OCI-LY3 (cell line): Measurements from ENCODE around the gene YTHDF2.
A peak's percentile ranks its signal among the peaks of the same experiment; 100 is the strongest.

Source experiments
- H2AFZ ChIP-seq: fragments of 200-600, 300-600 bp; shearing (Covaris generic); 2 replicates; pipeline ENCODE4 v1.6.0; 2014; ENCODE audit warnings: antibody characterized with exemption, low read depth, low read length
- H3K27ac ChIP-seq: fragments of 200-600, 300-600 bp; sonication (generic); 2 replicates; pipeline ENCODE4 v1.5.1; 2014; ENCODE audit warnings: mild to moderate bottlenecking, low read length, moderate library complexity, mixed read lengths
- H3K27me3 ChIP-seq: fragments of 200-600, 300-600 bp; sonication (generic); 2 replicates; pipeline ENCODE4 v1.6.1; 2014; ENCODE audit warnings: low read depth, low read length, mixed read lengths
- H3K36me3 ChIP-seq: fragments of 200-600, 300-600 bp; sonication (generic); replicated peaks from 2 replicates; pipeline ENCODE3; 2014; ENCODE audit warnings: low read depth, low read length, mixed read lengths
- H3K4me1 ChIP-seq: fragments of 300-600, 200-600 bp; sonication (generic); 2 replicates; pipeline ENCODE4 v1.6.1; 2014; ENCODE audit warnings: low read length, mixed read lengths
- H3K4me2 ChIP-seq: fragments of 200-600, 300-600 bp; sonication (generic); 2 replicates; pipeline ENCODE4 v1.6.1; 2014; ENCODE audit warnings: low read length, mixed read lengths
- H3K4me3 ChIP-seq: fragments of 300-600, 200-600 bp; sonication (generic); 2 replicates; pipeline ENCODE4 v1.5.1; 2014; ENCODE audit warnings: antibody characterized with exemption, mild to moderate bottlenecking, low read length, moderate library complexity
- H3K79me2 ChIP-seq: fragments of 300-600, 200-600 bp; shearing (Covaris generic); 2 replicates; pipeline ENCODE4 v1.6.1; 2014; ENCODE audit warnings: mild to moderate bottlenecking, low read length, mixed read lengths
- H3K9ac ChIP-seq: fragments of 300-600, 200-600 bp; shearing (Covaris generic); 2 replicates; pipeline ENCODE4 v1.6.0; 2014; ENCODE audit warnings: mild to moderate bottlenecking, low read length, moderate library complexity
- H3K9me3 ChIP-seq: fragments of 200-600, 300-600 bp; shearing (Covaris generic); 2 replicates; pipeline ENCODE4 v1.6.1; 2014; ENCODE audit warnings: low read length, mixed read lengths; ENCODE audit not compliant: insufficient read depth
- H4K20me1 ChIP-seq: fragments of 200-600, 300-600 bp; sonication (generic); 2 replicates; pipeline ENCODE4 v1.6.1; 2016; ENCODE audit warnings: low read length, mixed read lengths; ENCODE audit not compliant: insufficient read depth
- EZH2phosphoT487 ChIP-seq: fragments of 200-600 bp; shearing (Covaris generic); IDR thresholded peaks from 2 replicates; pipeline ENCODE4 v1.6.1; 2018; ENCODE audit warnings: antibody characterized with exemption, mixed run types, low read depth
- TF ChIP-seq, protein P1 (sequence below): fragments of 200-600, 300-600 bp; sonication (generic); IDR thresholded peaks from 2 replicates; pipeline ENCODE4 v1.5.1; 2014; ENCODE audit warnings: antibody characterized with exemption, low read length, low read depth

The YTHDF2 gene

DNA sequence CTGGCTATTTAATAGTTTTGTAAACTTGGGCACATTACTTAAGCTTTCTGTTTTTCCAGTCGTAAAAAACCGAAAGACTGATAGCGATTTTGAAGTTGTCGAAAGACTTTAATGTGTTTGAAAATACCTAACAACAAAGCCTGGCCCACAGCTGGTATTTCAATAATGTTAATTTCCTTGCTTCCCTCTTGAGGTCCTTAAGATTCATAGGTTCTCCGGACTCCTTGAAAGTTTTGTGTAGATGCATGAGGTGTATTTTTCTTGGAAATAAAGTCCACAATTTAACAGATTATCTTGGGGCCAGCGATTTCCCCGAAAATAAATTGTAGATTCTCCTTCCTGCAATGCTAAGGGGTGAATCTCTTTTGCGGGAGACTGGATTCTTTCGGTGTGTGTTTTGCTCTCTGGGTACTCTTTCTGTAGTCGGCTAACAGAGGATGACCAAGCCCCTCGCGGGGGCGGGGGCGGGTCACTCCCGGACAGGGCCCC lies 735 bp upstream of the YTHDF2 start:
- peak overlapping the region; percentile 99 for H3K4me3 ChIP-seq
- H2AFZ ChIP-seq, result peak overlapping the region; percentile 76
- no peaks in the 10 kb centered on the region for H3K9me3 ChIP-seq
- peaks cover 22% of the 10 kb centered on the region for H4K20me1 ChIP-seq
- peaks cover 15% of the 10 kb centered on the region for H3K4me1 ChIP-seq
- TF ChIP-seq, protein P1, sequence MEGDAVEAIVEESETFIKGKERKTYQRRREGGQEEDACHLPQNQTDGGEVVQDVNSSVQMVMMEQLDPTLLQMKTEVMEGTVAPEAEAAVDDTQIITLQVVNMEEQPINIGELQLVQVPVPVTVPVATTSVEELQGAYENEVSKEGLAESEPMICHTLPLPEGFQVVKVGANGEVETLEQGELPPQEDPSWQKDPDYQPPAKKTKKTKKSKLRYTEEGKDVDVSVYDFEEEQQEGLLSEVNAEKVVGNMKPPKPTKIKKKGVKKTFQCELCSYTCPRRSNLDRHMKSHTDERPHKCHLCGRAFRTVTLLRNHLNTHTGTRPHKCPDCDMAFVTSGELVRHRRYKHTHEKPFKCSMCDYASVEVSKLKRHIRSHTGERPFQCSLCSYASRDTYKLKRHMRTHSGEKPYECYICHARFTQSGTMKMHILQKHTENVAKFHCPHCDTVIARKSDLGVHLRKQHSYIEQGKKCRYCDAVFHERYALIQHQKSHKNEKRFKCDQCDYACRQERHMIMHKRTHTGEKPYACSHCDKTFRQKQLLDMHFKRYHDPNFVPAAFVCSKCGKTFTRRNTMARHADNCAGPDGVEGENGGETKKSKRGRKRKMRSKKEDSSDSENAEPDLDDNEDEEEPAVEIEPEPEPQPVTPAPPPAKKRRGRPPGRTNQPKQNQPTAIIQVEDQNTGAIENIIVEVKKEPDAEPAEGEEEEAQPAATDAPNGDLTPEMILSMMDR, result no peak
- no peak for TF ChIP-seq EZH2phosphoT487
- peaks cover 43% of the 10 kb centered on the region for H3K79me2 ChIP-seq
- peak overlapping the region; percentile 84 for H3K4me2 ChIP-seq
- H3K27ac ChIP-seq, result peak overlapping the region; percentile 69
- H3K9ac ChIP-seq, result peak overlapping the region; percentile 91
- no peaks in the 10 kb centered on the region for H3K27me3 ChIP-seq
- H3K36me3 ChIP-seq, result peaks cover 17% of the 10 kb centered on the region

DNA sequence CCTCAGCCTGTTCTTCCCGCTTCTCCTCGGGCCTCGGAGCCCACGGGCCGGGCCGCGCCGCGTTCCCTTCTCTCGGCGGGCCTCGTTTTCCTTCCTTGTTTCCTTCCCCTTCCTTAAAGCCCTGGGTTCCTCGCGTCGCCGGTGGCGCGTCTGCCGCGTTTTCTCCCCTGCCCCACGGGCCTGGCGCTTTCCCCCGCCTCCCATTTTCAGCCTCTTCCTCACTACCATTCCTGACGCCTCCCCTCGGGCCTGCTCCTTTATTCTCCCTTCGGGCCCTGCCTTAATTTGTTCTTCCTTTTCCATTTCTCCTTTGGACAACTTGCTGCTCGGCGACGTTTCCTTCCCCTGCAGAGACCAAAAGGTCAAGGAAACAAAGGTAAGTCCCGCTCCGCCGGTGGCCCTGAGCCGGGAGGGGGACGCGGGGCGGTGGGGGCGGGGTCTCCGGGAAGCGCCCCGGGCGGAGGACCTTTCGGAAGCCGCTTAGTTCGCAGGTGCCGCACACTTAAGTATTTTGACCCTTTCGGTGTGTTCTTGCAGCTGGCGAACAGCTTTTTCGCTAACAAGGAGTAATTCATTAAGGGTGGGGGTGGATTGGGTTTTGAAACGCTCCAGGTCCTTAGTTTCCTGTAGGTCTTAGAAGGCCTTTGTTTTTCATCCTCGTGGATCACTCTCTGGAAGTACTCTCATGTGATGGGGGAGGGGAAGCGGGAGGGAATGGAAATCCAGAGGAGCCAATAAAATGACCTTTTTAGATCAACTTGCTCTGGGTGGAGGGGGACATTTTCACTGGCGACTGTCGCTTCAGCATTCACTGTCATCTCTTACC lies 780 bp downstream of the YTHDF2 start:
- H3K9me3 ChIP-seq, result no peaks in the 10 kb centered on the region
- H3K79me2 ChIP-seq, result peaks cover 58% of the 10 kb centered on the region
- H3K27me3 ChIP-seq, result no peaks in the 10 kb centered on the region
- no peak overlapping the region for H2AFZ ChIP-seq
- H3K36me3 ChIP-seq, result peaks cover 25% of the 10 kb centered on the region
- no peak for TF ChIP-seq EZH2phosphoT487
- TF ChIP-seq, protein P1, result no peak
- peak overlapping the region; percentile 99 for H3K9ac ChIP-seq
- peaks cover 15% of the 10 kb centered on the region for H3K4me1 ChIP-seq
- peak overlapping the region; percentile 84 for H3K27ac ChIP-seq
- peak overlapping the region; percentile 98 for H3K4me2 ChIP-seq
- peak overlapping the region; percentile 99 for H3K4me3 ChIP-seq
- H4K20me1 ChIP-seq, result peaks cover 29% of the 10 kb centered on the region

DNA sequence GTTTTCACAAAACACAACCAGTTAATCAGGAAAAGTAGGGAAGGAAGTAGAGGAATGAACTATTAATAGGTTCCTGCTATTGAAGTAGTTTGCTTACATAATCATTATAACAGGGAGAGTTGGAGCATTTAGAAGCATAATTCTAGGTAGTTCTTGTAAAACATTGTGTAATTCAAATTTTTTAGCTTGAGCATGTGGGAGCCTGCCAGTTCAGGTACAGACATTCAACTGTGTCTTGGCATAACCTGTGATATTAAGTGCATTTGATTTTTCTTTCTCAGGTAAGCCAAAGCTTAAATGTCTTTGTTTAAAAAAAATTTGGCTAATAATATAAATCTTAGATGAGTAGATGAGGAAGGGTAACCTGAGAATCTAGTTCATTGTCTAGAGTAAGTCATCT lies 3.4 kb downstream of the YTHDF2 start:
- Histone ChIP-seq H3K9ac (no peak overlapping the region), H3K9me3 (no peaks in the 10 kb centered on the region), H2AFZ (no peak overlapping the region), H4K20me1 (peaks cover 43% of the 10 kb centered on the region), H3K4me1 (peaks cover 27% of the 10 kb centered on the region), H3K79me2 (peaks cover 84% of the 10 kb centered on the region), H3K36me3 (peaks cover 38% of the 10 kb centered on the region), H3K27me3 (no peaks in the 10 kb centered on the region), H3K27ac (no peak overlapping the region), H3K4me3 (no peak overlapping the region), H3K4me2 (no peak overlapping the region)
- TF ChIP-seq EZH2phosphoT487, result no peak
- TF ChIP-seq, protein P1, result no peak

DNA sequence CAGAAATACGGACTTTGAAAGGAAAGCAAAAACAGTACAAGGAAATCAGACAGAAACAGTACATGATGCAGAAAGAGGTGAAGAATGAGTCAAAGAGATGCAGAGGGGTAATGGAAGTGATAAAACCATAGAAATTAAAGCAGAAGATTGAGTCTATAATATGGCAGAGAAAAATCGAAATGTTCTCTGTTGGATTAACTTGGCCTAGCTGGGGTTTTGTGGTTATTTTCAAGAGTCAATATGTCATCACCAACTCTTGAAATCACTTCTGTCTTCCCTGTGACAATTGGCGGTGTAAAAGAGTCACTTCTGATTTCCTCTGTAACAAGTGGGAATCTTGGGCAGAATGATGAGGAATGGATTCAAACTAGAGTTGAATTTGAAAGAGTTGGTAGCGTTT lies 7.4 kb downstream of the YTHDF2 start:
- H3K36me3 ChIP-seq, result peaks cover 43% of the 10 kb centered on the region
- H2AFZ ChIP-seq, result no peak overlapping the region
- no peaks in the 10 kb centered on the region for H3K27me3 ChIP-seq
- no peak for TF ChIP-seq EZH2phosphoT487
- TF ChIP-seq, protein P1, result no peak
- H4K20me1 ChIP-seq, result peaks cover 49% of the 10 kb centered on the region
- H3K27ac ChIP-seq, result peak overlapping the region; percentile 23; the same call in 1 of the 2 replicates
- H3K4me1 ChIP-seq, result peaks cover 12% of the 10 kb centered on the region
- no peak overlapping the region for H3K9ac ChIP-seq
- no peak overlapping the region for H3K4me3 ChIP-seq
- H3K79me2 ChIP-seq, result peaks cover 100% of the 10 kb centered on the region
- H3K4me2 ChIP-seq, result no peak overlapping the region
- H3K9me3 ChIP-seq, result no peaks in the 10 kb centered on the region
